ENCODE results near the gene PRR36.

The PRR36 gene

DNA sequence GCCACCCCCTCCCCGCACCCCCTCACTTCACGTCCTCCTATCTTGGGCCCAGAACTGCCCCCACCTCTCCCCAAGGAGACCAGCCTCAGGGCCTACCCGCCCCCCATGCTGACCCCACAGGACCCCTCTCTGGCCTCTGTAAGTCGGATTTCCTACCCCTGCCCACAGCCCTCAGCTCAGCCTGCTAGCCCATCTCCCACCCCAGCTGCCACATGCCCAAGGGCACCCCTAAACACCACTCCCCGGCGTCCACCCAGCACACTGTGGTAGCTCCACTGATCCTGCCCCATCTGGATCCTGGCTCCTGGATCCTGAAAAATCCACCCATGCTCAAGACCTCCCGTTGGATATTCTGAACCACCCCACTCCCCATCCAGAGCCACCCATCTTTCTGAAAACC is 43.4 kb downstream of the PRR36 start:
- Mint-ChIP-seq H3K27me3 (peaks cover 44% of the 10 kb centered on the region), H3K9me3 (no peaks in the 10 kb centered on the region), H3K27ac (no peak overlapping the region), H3K4me1 (peaks cover 28% of the 10 kb centered on the region), H3K4me3 (peak overlapping the region; percentile 77), H3K36me3 (no peaks in the 10 kb centered on the region)
- CTCF ChIA-PET: no interaction called here
- DNase-seq: no peak

DNA sequence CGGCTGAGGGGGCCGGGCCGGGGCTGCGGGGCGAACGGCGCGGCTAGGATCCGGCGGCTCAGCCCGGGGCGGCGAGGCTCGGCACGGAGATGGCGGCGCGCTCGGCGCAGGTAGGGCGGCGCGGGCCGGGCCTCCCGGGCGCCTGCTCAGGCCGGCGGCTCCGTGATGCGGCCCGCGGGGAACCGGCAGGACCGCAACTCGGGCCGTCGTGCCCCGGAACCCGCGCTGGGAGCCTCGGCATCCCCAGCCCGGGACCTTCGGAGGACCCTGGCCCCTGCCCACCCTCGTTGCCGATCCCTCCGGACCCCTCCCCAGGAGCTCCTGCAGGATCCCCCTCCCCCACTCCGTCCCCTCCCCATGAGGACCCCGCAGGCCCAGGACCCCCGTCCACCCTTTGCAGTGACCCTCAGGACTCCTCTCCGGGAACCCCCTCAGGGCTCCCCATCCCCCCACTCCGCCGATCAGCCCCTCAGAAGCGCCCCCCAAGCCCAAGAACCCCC is 43.9 kb downstream of the PRR36 start:
- CTCF ChIA-PET: no interaction called here
- no peaks in the 10 kb centered on the region for H3K36me3 Mint-ChIP-seq
- no peak overlapping the region for H3K27ac Mint-ChIP-seq
- no peak for DNase-seq
- peak overlapping the region; percentile 77 for H3K4me3 Mint-ChIP-seq
- H3K27me3 Mint-ChIP-seq: peaks cover 48% of the 10 kb centered on the region
- no peaks in the 10 kb centered on the region for H3K9me3 Mint-ChIP-seq
- peaks cover 28% of the 10 kb centered on the region for H3K4me1 Mint-ChIP-seq

DNA sequence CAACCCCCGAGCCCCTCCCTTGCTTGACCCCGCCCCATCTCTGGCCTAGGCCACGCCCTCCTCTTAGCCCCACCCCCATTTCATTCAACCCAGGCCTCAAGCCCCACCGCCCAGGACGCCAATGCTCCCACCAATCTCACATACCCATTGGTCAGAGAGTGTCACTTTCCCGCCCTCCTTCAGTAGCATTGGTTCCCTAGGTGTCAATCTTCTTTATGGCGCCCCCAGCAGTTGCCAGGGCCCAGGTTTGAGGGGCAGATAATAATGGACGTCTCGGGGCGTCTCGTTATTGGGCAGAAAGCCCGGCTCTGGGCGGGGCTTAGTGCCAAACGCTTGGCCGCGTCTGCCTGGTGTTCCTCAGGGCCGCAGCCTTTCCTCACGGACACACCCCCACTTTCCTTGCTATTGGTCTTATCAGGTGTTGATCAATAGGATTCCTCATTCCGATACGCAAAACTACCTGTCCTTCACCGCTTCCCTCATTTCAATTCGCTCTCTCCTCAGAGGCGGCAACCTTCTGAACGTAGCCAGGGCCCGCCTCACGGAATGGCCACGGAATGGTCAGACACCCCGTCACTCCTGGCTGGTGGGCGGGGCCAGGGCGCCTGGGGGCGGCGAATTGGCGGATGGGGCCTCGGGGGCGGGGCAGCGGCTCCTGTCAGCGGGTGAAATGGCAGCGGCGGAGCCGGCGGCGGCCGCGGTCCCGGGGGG is 44.5 kb downstream of the PRR36 start, which contains the start of gene EVI5L:
EVI5L (plus strand) TSS at position 658 of the 711 bp plus-strand sequence. CDS start 16,325 bp downstream, outside the sequence.
- H3K27ac Mint-ChIP-seq: peak within 1 kb of the TSS; percentile 89
- peaks cover 28% of the 10 kb centered on the region for H3K4me1 Mint-ChIP-seq
- H3K36me3 Mint-ChIP-seq: no peaks in the 10 kb centered on the region
- H3K4me3 Mint-ChIP-seq: peak within 1 kb of the TSS; percentile 77
- DNase-seq: peak; percentile 99
- CTCF ChIA-PET: interaction anchor here (0.8 to 1.2 kb wide), 2 partner anchors 9 to 149 kb away, joined by 3 to 4 read pairs; partner anchors contain the start of gene TRAPPC5
- no peaks in the 10 kb centered on the region for H3K9me3 Mint-ChIP-seq
- H3K27me3 Mint-ChIP-seq: peaks cover 53% of the 10 kb centered on the region

DNA sequence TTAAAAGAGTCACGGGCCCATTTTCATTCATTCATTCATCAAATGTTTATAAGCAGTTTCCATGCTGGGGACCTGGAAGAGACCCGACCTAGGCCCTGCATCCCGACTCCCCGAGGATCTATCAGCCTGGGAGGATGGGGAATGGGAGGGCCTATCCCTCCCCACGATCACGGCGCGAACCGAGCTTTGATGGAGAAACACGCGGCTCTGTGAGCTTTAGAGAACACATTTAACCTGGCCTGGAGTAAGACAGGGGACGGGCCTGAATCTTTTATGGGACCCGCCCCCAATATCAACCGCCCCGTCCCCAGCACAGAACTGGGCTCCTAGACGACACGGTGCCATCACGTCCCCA is 45.0 kb downstream of the PRR36 start:
- H3K4me1 Mint-ChIP-seq: peaks cover 28% of the 10 kb centered on the region
- no peaks in the 10 kb centered on the region for H3K36me3 Mint-ChIP-seq
- peaks cover 56% of the 10 kb centered on the region for H3K27me3 Mint-ChIP-seq
- CTCF ChIA-PET: interaction anchor here (0.8 to 1.2 kb wide), 2 partner anchors 9 to 148 kb away, joined by 3 to 4 read pairs; partner anchors contain the start of gene TRAPPC5
- H3K9me3 Mint-ChIP-seq: no peaks in the 10 kb centered on the region
- peak overlapping the region; percentile 73 for H3K4me3 Mint-ChIP-seq
- no peak for DNase-seq
- H3K27ac Mint-ChIP-seq: peak overlapping the region; percentile 89

DNA sequence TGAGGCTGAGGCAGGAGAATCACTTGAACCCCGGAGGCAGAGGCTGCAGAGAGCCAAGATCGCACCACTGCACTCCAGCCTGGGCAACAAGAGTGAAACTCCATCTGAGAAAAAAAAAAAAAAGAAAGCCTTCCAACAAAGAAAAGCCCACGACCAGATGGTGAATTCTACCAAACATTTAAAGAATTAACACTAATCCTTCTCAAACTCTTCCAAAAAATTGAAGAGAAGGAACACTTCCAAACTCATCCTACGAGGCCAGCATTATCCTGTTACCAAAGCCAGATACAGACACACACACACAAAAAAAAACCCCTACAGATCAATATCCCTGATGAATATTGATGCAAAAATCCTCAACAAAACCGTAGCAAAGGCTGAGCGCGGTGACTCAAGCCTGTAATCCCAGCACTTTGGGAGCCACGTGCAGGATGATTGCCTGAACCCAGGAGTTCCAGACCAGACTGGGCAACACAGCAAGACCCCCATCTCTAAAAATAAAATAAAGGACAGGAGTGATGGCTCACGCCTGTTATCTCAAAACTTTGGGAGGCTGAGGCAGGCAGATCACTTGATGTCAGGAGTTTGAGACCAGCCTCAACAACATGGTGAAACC is 50.4 kb downstream of the PRR36 start:
- Mint-ChIP-seq H3K27me3 (peaks cover 80% of the 10 kb centered on the region), H3K9me3 (peaks cover 3% of the 10 kb centered on the region), H3K36me3 (no peaks in the 10 kb centered on the region), H3K4me3 (no peak overlapping the region), H3K27ac (no peak overlapping the region), H3K4me1 (peaks cover under 1% of the 10 kb centered on the region)
- CTCF ChIA-PET: no interaction called here
- DNase-seq: no peak

DNA sequence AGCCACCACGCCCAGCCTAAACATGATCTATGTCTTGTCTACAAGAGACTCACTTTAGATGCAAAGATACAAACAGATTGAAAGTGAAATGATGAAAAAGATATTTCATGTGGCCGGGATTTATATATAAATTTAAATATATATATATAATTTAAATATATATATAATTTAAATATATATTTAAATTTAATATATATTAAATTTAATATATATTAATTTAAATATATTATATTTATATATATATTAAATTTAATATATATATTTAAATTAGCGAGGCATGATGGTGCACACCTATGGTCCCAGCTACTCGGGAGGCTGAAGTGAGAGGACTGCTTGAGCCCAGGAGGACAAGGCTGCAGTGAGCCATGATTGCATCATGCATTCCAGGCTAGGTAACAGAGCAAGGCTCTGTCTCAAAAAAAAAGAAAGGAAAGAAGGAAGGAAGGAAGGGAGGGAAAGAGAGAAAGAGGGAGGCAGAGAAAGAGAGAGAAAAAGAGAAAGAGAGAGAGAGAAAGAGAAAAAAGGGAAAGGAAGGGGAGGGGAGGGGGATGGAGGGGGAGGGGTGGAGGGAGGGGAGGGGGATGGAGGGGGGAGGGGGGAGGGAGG is 51.2 kb downstream of the PRR36 start:
- no peak for DNase-seq
- Mint-ChIP-seq H3K27ac (no peak overlapping the region), H3K4me1 (no peaks in the 10 kb centered on the region), H3K36me3 (no peaks in the 10 kb centered on the region), H3K27me3 (peaks cover 83% of the 10 kb centered on the region), H3K9me3 (peaks cover 8% of the 10 kb centered on the region), H3K4me3 (no peak overlapping the region)
- CTCF ChIA-PET: no interaction called here

DNA sequence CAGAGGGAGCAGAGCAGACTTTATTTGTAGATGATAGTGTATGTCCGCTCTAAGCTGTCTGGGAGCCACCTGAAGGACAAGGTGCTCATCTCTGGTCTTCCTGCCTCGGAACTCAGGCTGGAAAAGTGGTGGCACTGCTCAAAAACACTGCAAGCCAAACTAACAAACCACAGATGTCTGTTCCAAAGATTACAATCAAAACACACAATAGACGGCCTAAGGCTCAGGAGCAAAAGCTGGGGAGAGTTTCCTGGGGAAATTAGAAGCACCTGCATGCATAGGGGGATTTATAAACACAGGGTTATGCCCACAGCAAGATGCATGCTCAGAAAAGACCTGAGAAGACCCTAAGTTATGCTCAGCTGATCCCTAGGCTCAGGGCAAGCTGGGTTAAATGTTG is 53.6 kb downstream of the PRR36 start:
- H3K27me3 Mint-ChIP-seq: peaks cover 72% of the 10 kb centered on the region
- H3K9me3 Mint-ChIP-seq: peaks cover 20% of the 10 kb centered on the region
- no peak overlapping the region for H3K27ac Mint-ChIP-seq
- CTCF ChIA-PET: interaction anchor here (1.5 kb wide), 1 partner anchor 8 kb away, joined by 4 read pairs; no protein-coding TSS in a partner anchor
- H3K4me3 Mint-ChIP-seq: no peak overlapping the region
- H3K4me1 Mint-ChIP-seq: peaks cover 11% of the 10 kb centered on the region
- no peak for DNase-seq
- peaks cover 7% of the 10 kb centered on the region for H3K36me3 Mint-ChIP-seq

DNA sequence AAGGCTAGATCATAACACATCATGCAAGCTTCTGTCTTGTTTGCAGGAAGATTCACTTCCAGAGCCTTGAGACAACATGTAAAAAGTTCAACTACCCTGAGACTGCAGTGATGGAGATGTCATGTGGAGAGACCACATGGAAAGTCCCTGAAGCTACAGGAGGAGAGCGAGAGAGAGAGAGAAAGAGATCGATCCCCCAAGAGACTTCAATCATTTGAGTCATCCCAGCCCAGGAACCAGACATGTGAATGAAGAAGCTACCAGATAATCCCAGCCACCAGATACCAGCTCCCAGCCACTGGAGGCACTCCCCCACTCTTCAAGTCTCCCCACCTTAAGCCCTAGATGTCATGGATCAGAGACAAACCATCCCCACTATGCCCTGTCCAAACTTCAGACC is 54.9 kb downstream of the PRR36 start:
- H3K4me3 Mint-ChIP-seq: no peak overlapping the region
- DNase-seq: no peak
- H3K27me3 Mint-ChIP-seq: peaks cover 66% of the 10 kb centered on the region
- CTCF ChIA-PET: interaction anchor here (1.5 kb wide), 1 partner anchor 10 kb away, joined by 4 read pairs; no protein-coding TSS in a partner anchor
- H3K4me1 Mint-ChIP-seq: peaks cover 24% of the 10 kb centered on the region
- H3K36me3 Mint-ChIP-seq: peaks cover 8% of the 10 kb centered on the region
- no peak overlapping the region for H3K27ac Mint-ChIP-seq
- peaks cover 20% of the 10 kb centered on the region for H3K9me3 Mint-ChIP-seq

DNA sequence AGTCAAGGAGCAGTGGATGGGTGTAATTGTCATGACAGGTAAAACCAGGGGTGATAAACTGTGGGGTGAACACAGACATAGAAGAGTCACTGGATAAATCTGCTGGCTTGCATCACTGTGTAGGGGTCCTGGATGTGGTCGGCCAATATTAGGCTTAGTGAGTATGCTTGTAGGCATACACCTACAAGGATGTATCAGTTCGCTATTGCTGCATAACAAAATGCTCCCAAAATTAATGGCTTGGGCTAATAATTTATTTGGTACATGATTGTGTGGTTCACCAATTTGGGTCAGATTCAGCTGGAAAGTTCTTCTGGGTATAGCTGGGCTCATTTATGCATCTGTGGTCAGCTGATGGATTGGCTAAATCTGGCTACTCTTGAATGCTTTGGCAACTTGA is 55.4 kb downstream of the PRR36 start:
- DNase-seq: no peak
- Mint-ChIP-seq H3K4me3 (no peak overlapping the region), H3K27me3 (peaks cover 69% of the 10 kb centered on the region), H3K9me3 (peaks cover 23% of the 10 kb centered on the region), H3K27ac (no peak overlapping the region), H3K4me1 (peaks cover 28% of the 10 kb centered on the region), H3K36me3 (peaks cover 8% of the 10 kb centered on the region)
- CTCF ChIA-PET: interaction anchor here (1.1 kb wide), 1 partner anchor 84 kb away, joined by 3 read pairs; no protein-coding TSS in a partner anchor
